Spinal cord (tissue), 10 donors: ENCODE measurements around the gene GMDS. TPM values are rescaled to one million over a fixed set of nuclear protein-coding genes. Genes with fewer than 3 reads are reported as not detected.

Experiments used
- DNase-seq, 6 donors: peaks; one replicate each; pipeline versions ENCODE4 v3.0.0 to v3.0.0-alpha.2; 2013 to 2015; ENCODE audit warnings: low spot score in 6 of 6, low read depth in 4 of 6
- H3K27ac ChIP-seq: one replicate; pipeline ENCODE4 v1.5.1; 2013; ENCODE audit warnings: low read depth, low read length, control low read depth
- H3K27me3 ChIP-seq: one replicate; pipeline ENCODE4 v1.6.1; 2013; ENCODE audit warnings: low read length; ENCODE audit not compliant: control insufficient read depth, insufficient read depth
- H3K36me3 ChIP-seq: one replicate; pipeline ENCODE4 v1.6.1; 2013; ENCODE audit warnings: low read length; ENCODE audit not compliant: control insufficient read depth, insufficient read depth
- H3K4me1 ChIP-seq: one replicate; pipeline ENCODE4 v1.6.1; 2013; ENCODE audit warnings: low read length; ENCODE audit not compliant: control insufficient read depth, insufficient read depth
- H3K4me3 ChIP-seq: one replicate; pipeline ENCODE4 v1.5.1; 2013; ENCODE audit warnings: low read depth, low read length, control low read depth
- H3K9me3 ChIP-seq: one replicate; pipeline ENCODE4 v1.6.1; 2013; ENCODE audit warnings: low read length; ENCODE audit not compliant: control insufficient read depth, insufficient read depth
- WGBS: methylation state at CpG from one replicate; pipeline ENCODE4 v1.1.5; 2013; ENCODE audit warnings: missing lambda C conversion rate; ENCODE audit not compliant: insufficient coverage; 5-methylcytosine and 5-hydroxymethylcytosine counted together
- polyA plus RNA-seq, 2 donors: library from polyadenylated mRNA; unstranded; fragments of 120-200 nt; gene quantifications; one replicate each; pipeline ENCODE4 v1.2.1, GENCODE V29; 2013; ENCODE audit not compliant: insufficient read length in 2 of 2
- total RNA-seq, 2 donors: library from RNA; depleted of rRNA in 1 of 2; stranded (reverse); fragments of 120-200 nt in 1 of 2; fragments of >200 nt in 1 of 2; gene quantifications; one replicate each; pipeline versions ENCODE4 v1.2.3 to v1.2.4, GENCODE V29; 2013 to 2014
- donor health status: healthy.

GMDS gene
- total and polyA plus RNA-seq, 4 donors: 35.3 to 87.4 (median 49.6) TPM

- Histone ChIP-seq H3K9me3 (no peaks in the 10 kb centered on the region), H3K27me3 (no peaks in the 10 kb centered on the region), H3K27ac (no peak overlapping the region), H3K36me3 (no peaks in the 10 kb centered on the region), H3K4me3 (no peak overlapping the region), H3K4me1 (no peaks in the 10 kb centered on the region)
- WGBS: 93% methylated on average over 6 of the region's 6 CpGs
- DNase-seq: no peak
These were observed 302.6 kb downstream of the GMDS start for GRCh38 chr6:1942834-1943233.

- H3K4me1 ChIP-seq: no peaks in the 10 kb centered on the region
- no peak overlapping the region for H3K4me3 ChIP-seq
- peaks cover 3% of the 10 kb centered on the region for H3K9me3 ChIP-seq
- peak overlapping the region; percentile 67 for H3K27ac ChIP-seq
- no peaks in the 10 kb centered on the region for H3K36me3 ChIP-seq
- 77% methylated on average over 4 of the region's 4 CpGs for WGBS
- no peak for DNase-seq
- H3K27me3 ChIP-seq: no peaks in the 10 kb centered on the region
These were observed 303.9 kb downstream of the GMDS start for GRCh38 chr6:1941534-1941933.

GRCh38 chr6:1940381-1940780 is 305.0 kb downstream of the GMDS start:
- Histone ChIP-seq H3K4me1 (no peaks in the 10 kb centered on the region), H3K36me3 (no peaks in the 10 kb centered on the region), H3K27ac (no peak overlapping the region), H3K4me3 (no peak overlapping the region), H3K9me3 (peaks cover 3% of the 10 kb centered on the region), H3K27me3 (no peaks in the 10 kb centered on the region)
- WGBS: no CpG with 5 or more reads among the region's 2 CpGs
- peak in 2 of 6 donors; percentile 9 to 70 for DNase-seq

- Histone ChIP-seq H3K27me3 (no peaks in the 10 kb centered on the region), H3K9me3 (peaks cover 3% of the 10 kb centered on the region), H3K4me1 (no peaks in the 10 kb centered on the region), H3K36me3 (no peaks in the 10 kb centered on the region), H3K4me3 (no peak overlapping the region), H3K27ac (no peak overlapping the region)
- 92% methylated on average over 2 of the region's 4 CpGs for WGBS
- no peak for DNase-seq
These were observed 312.1 kb downstream of the GMDS start for GRCh38 chr6:1933292-1933691.

GRCh38 chr6:1931817-1932216 is 313.6 kb downstream of the GMDS start:
- Histone ChIP-seq H3K9me3 (no peaks in the 10 kb centered on the region), H3K36me3 (no peaks in the 10 kb centered on the region), H3K27me3 (no peaks in the 10 kb centered on the region), H3K4me3 (no peak overlapping the region), H3K4me1 (no peaks in the 10 kb centered on the region), H3K27ac (no peak overlapping the region)
- 98% methylated on average over 4 of the region's 5 CpGs for WGBS
- no peak for DNase-seq

GRCh38 chr6:1930356-1930755 is 315.0 kb downstream of the GMDS start:
- peak in 3 of 6 donors; percentile 9 to 68 (median 16) for DNase-seq
- Histone ChIP-seq H3K4me1 (no peaks in the 10 kb centered on the region), H3K27ac (peak overlapping the region; percentile 45), H3K9me3 (no peaks in the 10 kb centered on the region), H3K4me3 (no peak overlapping the region), H3K36me3 (no peaks in the 10 kb centered on the region), H3K27me3 (no peaks in the 10 kb centered on the region)
- WGBS: no CpG with 5 or more reads among the region's 2 CpGs

GRCh38 chr6:1929931-1930330 is 315.5 kb downstream of the GMDS start:
- 56% methylated on average over 6 of the region's 9 CpGs for WGBS
- no peak for DNase-seq
- Histone ChIP-seq H3K27ac (peak overlapping the region; percentile 45), H3K4me1 (no peaks in the 10 kb centered on the region), H3K27me3 (no peaks in the 10 kb centered on the region), H3K36me3 (no peaks in the 10 kb centered on the region), H3K9me3 (no peaks in the 10 kb centered on the region), H3K4me3 (no peak overlapping the region)

- Histone ChIP-seq H3K4me3 (no peak overlapping the region), H3K36me3 (no peaks in the 10 kb centered on the region)
- 75% methylated on average over 5 of the region's 10 CpGs for WGBS
These were observed 319.5 kb downstream of the GMDS start for GRCh38 chr6:1925743-1926430.

GRCh38 chr6:1923449-1923848 is 322.0 kb downstream of the GMDS start:
- Histone ChIP-seq H3K36me3 (no peaks in the 10 kb centered on the region), H3K4me1 (no peaks in the 10 kb centered on the region), H3K4me3 (no peak overlapping the region), H3K27ac (no peak overlapping the region), H3K9me3 (no peaks in the 10 kb centered on the region), H3K27me3 (no peaks in the 10 kb centered on the region)
- 89% methylated on average over 11 of the region's 14 CpGs for WGBS
- no peak for DNase-seq

More at GRCh38 chr6:1925743-1926430, 319.5 kb downstream of the GMDS start:
- no peaks in the 10 kb centered on the region for H3K9me3 ChIP-seq
- no peak overlapping the region for H3K27ac ChIP-seq
- H3K27me3 ChIP-seq: no peaks in the 10 kb centered on the region
- no peak for DNase-seq
- H3K4me1 ChIP-seq: no peaks in the 10 kb centered on the region

- H3K4me1 ChIP-seq: peaks cover 9% of the 10 kb centered on the region
These were observed 327.6 kb downstream of the GMDS start for GRCh38 chr6:1917626-1918371.

More at GRCh38 chr6:1917626-1918371, 327.6 kb downstream of the GMDS start:
- no peak for DNase-seq
- H3K36me3 ChIP-seq: peaks cover 4% of the 10 kb centered on the region
- H3K4me3 ChIP-seq: no peak overlapping the region
- no peak overlapping the region for H3K27ac ChIP-seq
- WGBS: 100% methylated on average over 1 of the region's 9 CpGs
- H3K9me3 ChIP-seq: no peaks in the 10 kb centered on the region
- H3K27me3 ChIP-seq: no peaks in the 10 kb centered on the region
